Measurements from ENCODE around the gene TCF3.

GRCh38 chr19:1560286-1560882 is 92.0 kb downstream of the TCF3 start:
- TF ChIP-seq POLR2A (IDR thresholded peaks at IDR 0.05; ENCODE audit: low read depth, low read length) (no peak), EZH2 (IDR thresholded peaks at IDR 0.05; ENCODE audit: borderline replicate concordance, low read depth, low read length, severe bottlenecking) (no peak), CTCF (IDR thresholded peaks at IDR 0.05; ENCODE audit: extremely low read depth in 1 of 2, insufficient read depth in 1 of 2, low read depth in 1 of 2, low read length in 2 of 2) (no peak), MAX (IDR thresholded peaks at IDR 0.05; ENCODE audit: insufficient read depth, insufficient read length) (no peak), POLR2AphosphoS5 (IDR thresholded peaks at IDR 0.05; ENCODE audit: insufficient read depth, low read depth, low read length) (no peak), JUN (IDR thresholded peaks at IDR 0.05; ENCODE audit: borderline replicate concordance, insufficient read depth, insufficient read length, low read depth) (no peak)
